CD4-positive, alpha-beta T cell treated with Interleukin-2 at 100 ng/mL for 4 hours (primary cell): ENCODE results near the gene SBF1.

Experiments used
- DNase-seq: peaks from one replicate; pipeline ENCODE4 v3.0.0-alpha.2; 2020; ENCODE audit warnings: low spot score

The SBF1 gene

DNA sequence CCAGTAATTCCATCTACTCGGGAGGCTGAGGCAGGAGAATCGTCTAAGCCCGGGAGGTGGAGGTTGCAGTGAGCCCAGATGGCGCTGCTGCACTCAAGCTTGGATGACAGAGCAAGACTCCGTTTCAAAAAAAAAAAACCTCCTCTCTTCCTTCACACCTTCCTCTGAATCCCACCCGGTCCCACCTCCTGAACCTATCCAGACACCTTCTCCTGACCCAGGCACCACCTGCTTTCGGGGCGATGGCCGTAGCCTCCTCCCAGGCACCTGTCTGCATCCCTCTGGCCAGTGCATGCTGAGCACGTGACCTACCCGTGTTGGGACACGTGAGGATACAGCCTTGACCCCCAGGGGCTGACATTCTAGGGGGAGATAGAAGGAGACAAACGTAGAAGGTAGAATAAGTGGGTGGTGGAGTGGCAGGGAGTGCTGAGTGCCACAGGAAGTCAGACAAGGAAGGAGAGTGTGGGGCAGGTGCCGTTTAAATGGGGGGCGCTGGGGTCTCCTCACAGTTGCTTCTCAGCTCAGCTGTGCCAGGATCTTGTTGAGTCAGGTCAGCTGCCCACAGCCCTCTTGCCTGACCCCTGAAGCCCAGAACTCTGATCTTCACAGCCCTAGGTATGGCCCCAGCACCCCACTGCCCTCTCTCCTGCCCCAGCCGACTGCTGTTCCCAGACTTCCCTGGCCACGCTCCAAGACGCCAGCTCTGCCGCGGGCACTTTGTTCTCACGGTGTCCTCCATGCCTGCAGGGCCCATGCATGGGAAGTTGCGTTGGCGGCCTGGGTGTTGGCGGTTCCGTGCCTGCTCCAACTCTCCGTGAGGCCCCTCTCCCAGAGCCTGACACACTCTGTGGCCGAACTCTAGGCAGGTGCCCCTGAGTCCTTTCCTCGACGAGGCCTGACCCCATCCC, 10.6 kb upstream of the SBF1 start:
- DNase-seq = no peak

- DNase-seq = no peak
Observed at GRCh38 chr22:50483977-50484853, 9.4 kb upstream of the SBF1 start.

DNA sequence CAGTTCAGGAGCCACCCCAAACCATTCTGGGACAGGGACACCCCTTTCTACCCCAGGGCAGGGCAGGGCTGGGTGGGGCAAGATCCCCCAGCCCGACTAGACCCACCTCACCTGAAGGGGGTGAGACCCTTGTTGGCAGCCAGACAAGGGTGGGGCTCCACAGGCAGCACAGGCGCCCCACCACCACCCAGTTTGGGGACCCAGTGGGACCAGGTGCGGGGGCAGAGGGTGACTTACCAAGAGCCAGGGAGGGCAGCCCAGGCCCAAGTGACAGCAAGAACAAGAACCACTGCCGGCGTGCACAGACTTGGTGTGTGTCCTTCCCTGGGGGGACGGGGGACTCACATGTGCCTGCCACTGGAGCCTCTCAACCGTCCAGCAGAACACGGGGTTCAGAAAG, 8.7 kb upstream of the SBF1 start:
- no peak for DNase-seq

DNA sequence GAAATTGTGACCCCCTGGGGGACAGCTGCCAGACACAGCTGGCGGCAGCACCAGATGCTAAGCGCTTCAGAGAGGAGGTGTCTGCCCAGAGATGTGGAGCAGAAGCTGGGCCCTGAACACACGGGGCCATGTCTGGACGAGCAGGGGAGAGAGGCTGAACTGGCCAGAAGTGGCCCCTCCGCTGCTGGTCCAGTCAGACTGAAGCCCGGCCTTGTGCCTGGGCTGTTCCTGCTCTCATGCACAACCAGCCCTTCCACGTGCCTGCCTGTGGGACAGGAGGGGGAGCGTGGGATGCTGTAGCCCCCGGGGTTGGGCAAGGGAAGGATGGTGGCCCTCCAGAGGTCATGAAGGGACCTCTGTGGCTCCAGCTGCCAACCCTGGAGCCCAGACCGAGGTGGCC, 8.3 kb upstream of the SBF1 start:
- DNase-seq = no peak

- no peak for DNase-seq
Observed at GRCh38 chr22:50482107-50483074, 7.6 kb upstream of the SBF1 start.

DNA sequence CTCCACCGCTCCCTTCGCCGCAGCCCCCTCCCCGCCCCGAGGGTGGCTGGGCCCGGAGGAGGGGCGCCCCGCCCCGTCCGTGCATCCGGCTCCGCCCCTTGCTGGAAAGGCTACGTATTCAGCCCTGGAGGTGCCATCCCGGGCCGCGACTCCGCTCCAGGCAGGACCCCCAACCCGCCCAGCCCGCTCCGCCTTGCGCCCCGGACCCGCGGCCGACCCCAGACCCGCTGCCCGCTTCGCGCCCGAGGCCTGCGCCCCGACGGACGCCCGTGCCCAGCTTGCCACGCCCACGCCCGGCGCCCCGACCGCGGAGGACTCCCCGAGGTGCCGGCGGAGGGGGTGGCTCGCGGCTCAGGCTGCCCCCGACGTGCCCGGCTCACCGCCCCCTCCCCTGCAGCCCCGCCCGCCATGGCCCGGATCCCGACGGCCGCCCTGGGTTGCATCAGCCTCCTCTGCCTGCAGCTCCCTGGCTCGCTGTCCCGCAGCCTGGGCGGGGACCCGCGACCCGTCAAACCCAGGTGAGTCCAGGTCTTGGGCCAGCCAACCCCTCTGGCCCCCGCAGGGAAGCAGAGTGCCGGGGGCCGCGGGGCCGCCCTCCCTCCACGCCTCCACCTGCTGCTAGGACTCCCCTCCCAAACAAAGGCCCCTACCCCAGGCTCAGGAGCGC, 6.7 kb upstream of the SBF1 start, which contains the start of gene ADM2:
TSS of gene ADM2 (plus strand) at position 104 of the 667 bp plus-strand sequence. CDS start at position 409, 305 bp downstream.
- peak; percentile 58 for DNase-seq

- no peak for DNase-seq
Observed at GRCh38 chr22:50481045-50481439, 6.2 kb upstream of the SBF1 start.

GRCh38 chr22:50479721-50480120, 4.9 kb upstream of the SBF1 start:
- DNase-seq = no peak

- DNase-seq = no peak
Observed at GRCh38 chr22:50477923-50478322, 3.1 kb upstream of the SBF1 start.

DNA sequence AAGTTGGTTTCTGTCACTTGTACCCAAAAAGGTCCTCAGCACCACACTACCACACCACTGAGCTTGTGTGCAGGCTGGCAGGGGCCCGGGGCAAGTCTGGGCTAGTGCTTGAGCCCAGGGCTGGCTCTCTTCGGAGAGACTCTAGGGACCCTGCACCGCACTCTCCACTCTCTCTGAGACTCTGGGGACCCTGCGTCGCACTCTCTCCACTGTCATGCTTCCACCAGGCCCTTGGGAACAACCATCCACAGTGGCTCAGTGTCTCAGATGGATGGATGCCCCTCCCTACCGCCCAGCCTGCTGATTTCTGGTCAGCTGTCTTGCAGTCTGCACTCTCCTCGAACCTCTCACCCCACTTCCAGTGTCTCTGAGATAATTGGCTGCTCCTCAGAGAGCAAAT, 2.0 kb upstream of the SBF1 start:
- no peak for DNase-seq

DNA sequence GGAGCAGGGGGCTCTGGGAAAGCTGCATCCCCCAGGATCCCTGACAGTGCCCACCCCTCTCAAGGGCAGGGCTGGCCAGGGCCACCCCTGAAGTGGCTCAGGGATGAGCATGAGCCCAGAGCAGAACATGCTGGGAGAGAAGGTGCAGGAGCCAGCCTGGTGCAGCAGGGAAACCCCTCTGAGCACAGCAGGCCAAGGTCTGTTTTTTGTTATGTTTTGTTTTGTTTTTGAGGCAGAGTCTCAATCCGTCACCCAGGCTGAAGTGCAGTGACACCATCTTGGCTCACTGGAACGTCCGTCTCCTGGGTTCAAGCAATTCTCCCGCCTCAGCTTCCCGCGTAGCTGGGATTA, 792 bp upstream of the SBF1 start:
- DNase-seq = no peak

DNA sequence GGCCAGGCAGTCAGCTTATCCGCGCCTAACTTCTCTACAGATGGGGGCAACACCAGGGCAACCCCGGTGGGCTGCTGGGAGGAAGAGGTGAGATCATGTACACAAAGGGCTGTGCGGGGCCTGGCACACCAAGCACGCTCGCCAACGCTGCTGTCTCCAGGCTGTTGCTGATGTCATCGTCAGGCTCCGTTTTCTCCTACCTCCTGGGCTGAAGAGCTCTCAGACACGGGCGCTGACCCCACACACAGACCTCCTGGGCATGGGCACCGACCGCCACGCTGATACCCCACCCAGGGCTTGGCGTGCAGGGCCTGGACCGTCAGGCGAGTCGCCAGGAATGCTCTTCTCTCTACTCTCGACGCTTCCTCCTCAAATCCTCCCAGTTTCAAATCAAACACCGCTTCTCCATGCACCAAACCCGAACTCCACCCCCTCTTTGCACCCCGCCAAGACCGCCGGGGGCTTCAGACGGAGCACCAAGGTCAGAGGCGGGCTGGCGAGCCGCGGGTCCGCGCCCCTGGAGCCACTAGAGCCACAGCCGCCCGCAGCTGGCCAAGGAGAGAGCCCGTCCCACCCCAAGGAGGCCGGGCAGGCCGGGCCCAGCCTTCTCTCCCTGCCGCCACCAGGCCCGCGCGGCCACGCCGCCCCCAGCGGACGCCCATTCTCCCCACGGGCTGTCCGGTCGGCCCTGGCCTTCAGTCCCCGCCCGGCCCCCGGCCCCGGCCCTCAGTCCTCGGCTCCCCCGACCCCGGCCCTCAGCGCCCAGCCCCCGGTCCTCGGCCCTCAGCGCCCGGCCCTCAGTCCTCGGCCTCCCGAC, 772 bp downstream of the SBF1 start:
- DNase-seq = peak; percentile 33

DNA sequence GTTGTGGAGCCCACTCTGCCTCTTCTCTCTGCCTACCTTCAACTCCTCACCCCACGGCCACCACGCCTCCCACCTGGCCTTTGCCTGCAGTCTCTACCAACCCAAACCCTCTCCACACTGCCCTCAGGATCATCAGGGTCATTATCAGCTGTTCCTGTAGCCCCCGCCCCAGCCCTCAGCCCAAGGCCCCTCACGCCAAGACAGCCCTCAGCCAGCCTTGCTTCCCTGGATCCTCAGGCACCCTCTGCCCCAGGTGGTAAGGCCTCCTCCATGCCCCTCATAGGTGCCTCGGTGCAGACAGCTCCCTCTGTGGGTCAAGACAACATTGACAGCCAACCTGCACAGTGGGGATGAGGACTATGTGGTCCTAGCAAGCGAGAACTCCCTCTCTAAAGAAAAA, 1.7 kb downstream of the SBF1 start:
- peak; percentile 64 for DNase-seq

DNA sequence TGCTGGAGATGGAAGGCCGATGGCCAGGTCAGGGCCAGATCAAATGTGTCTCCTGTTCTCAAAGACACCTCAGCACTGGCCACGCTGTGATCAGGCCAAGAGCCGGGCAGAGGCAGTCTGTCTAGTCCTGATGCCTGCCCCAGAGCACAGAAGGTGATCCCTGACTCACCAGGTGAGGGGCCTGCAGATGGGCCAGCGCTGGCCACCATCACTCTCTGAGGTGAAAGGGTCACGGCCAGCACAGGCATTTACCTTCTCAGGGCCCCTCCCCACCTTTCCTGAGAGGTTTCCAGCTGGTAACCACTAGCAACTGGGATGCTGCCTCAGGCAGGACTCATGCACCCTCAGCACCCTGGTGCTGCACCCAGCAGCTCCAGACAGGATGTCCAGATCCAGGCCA, 2.9 kb downstream of the SBF1 start:
- DNase-seq = no peak

- DNase-seq = no peak
Observed at GRCh38 chr22:50471197-50471847, 3.5 kb downstream of the SBF1 start.

- DNase-seq = no peak
Observed at GRCh38 chr22:50470491-50470890, 4.3 kb downstream of the SBF1 start.

DNA sequence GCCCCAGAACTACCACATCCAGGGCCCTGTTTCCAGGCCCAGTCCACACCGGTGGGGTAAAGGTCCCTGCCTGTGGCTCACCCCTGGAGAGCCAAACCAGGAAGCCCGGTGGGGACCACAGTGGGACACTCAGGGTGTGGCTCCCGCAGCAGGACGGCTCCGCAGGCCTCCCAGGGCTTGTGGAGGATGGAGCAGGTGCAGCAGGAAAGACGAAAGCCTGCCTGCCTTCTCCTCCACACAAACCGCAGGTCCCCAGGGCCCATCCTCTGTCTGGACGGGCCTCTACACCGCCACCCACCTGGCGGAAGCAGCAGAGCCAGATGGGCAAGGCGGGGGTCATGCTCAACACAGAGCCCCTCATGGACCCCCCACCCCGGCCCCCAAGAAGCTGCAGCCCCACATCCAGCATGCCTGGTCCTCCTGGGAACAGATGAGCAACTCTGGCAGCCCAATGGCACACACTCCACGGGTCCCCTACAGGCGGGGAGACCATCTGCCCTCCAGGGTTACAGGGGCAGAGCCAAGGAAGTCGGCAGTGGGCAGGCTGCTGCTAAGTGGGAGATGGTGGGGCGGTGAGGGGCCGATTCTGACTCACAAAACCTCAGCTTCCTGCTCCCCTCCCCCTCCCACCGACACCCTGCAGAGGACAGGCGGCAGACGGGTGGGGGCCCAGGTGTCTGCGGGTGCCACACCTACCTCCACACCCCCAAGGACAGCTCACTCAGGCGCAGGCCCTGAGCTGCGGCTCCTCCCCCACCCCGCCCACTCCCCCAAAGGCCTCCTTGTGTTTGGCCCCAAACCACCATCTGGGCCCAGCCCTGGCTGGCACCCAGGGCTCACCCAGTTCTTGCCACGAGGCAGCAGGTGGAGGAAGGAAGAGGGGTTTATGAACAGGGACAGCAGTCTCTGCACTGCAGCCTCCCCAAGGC, 5.2 kb downstream of the SBF1 start:
- DNase-seq = peak; percentile 99

GRCh38 chr22:50468626-50469025, 6.2 kb downstream of the SBF1 start:
- DNase-seq = no peak
